ENCODE measurements around the gene HSPA4L. TPM values are rescaled to one million over a fixed set of nuclear protein-coding genes. Genes with fewer than 3 reads are reported as not detected.

The HSPA4L gene
- total and polyA plus RNA-seq, 2 donors from 2014 or later, result 8.8 to 13.5 TPM

- H3K27ac ChIP-seq (ENCODE audit: low read depth in 2 of 2, low read length in 2 of 2), result no peak overlapping the region
- no peak overlapping the region for H3K4me3 ChIP-seq (ENCODE audit: low read length in 3 of 3)
- no peaks in the 10 kb centered on the region for H3K4me1 ChIP-seq (ENCODE audit: control insufficient read depth in 2 of 3, insufficient read depth in 2 of 3, low read depth in 1 of 3, low read length in 3 of 3)
- FAIRE-seq (no peak), DNase-seq (no peak)
- no peaks in the 10 kb centered on the region for H3K9me3 ChIP-seq (ENCODE audit: control insufficient read depth in 2 of 3, insufficient read depth in 1 of 3, low read length in 3 of 3)
- peaks cover 0 to 17% (median 2%) of the 10 kb centered on the region in 3 donors for H3K36me3 ChIP-seq (ENCODE audit: control insufficient read depth in 2 of 3, insufficient read depth in 3 of 3, low read length in 3 of 3)
- H3K27me3 ChIP-seq (ENCODE audit: control insufficient read depth, insufficient read depth, low read length), result no peaks in the 10 kb centered on the region
- no peak overlapping the region for H3K9ac ChIP-seq (ENCODE audit: low read length in 3 of 3)
- TF ChIP-seq CTCF (IDR thresholded peaks at IDR 0.05; ENCODE audit: borderline replicate concordance, extremely low read depth, insufficient read depth), result no peak
- intact Hi-C loops (cut with DNase I), result no loop called here
These were observed 40.3 kb downstream of the HSPA4L start for GRCh38 chr4:127822430-127822829.

GRCh38 chr4:127828121-127828520 is 46.0 kb downstream of the HSPA4L start:
- Histone ChIP-seq H3K9ac (ENCODE audit: low read length in 3 of 3) (no peak overlapping the region), H3K27me3 (ENCODE audit: control insufficient read depth, insufficient read depth, low read length) (no peaks in the 10 kb centered on the region), H3K4me3 (ENCODE audit: low read length in 3 of 3) (no peak overlapping the region), H3K4me1 (ENCODE audit: control insufficient read depth in 2 of 3, insufficient read depth in 2 of 3, low read depth in 1 of 3, low read length in 3 of 3) (no peaks in the 10 kb centered on the region), H3K27ac (ENCODE audit: low read depth in 2 of 2, low read length in 2 of 2) (no peak overlapping the region), H3K9me3 (ENCODE audit: control insufficient read depth in 2 of 3, insufficient read depth in 1 of 3, low read length in 3 of 3) (no peaks in the 10 kb centered on the region), H3K36me3 (ENCODE audit: control insufficient read depth in 2 of 3, insufficient read depth in 3 of 3, low read length in 3 of 3) (peaks cover 0 to 19% (median 2%) of the 10 kb centered on the region in 3 donors)
- intact Hi-C loops (cut with DNase I), result no loop called here
- no peak for TF ChIP-seq CTCF (IDR thresholded peaks at IDR 0.05; ENCODE audit: borderline replicate concordance, extremely low read depth, insufficient read depth)
- DNase-seq (no peak), FAIRE-seq (no peak)

- no peak for DNase-seq
- Histone ChIP-seq H3K9me3 (ENCODE audit: control insufficient read depth in 2 of 3, insufficient read depth in 1 of 3, low read length in 3 of 3) (no peaks in the 10 kb centered on the region), H3K36me3 (ENCODE audit: control insufficient read depth in 2 of 3, insufficient read depth in 3 of 3, low read length in 3 of 3) (peaks cover 0 to 13% (median 0%) of the 10 kb centered on the region in 3 donors), H3K27ac (ENCODE audit: low read depth in 2 of 2, low read length in 2 of 2) (no peak overlapping the region), H3K4me1 (ENCODE audit: control insufficient read depth in 2 of 3, insufficient read depth in 2 of 3, low read depth in 1 of 3, low read length in 3 of 3) (no peaks in the 10 kb centered on the region), H3K9ac (ENCODE audit: low read length in 3 of 3) (no peak overlapping the region), H3K27me3 (ENCODE audit: control insufficient read depth, insufficient read depth, low read length) (no peaks in the 10 kb centered on the region), H3K4me3 (ENCODE audit: low read length in 3 of 3) (no peak overlapping the region)
- no peak for FAIRE-seq
- no peak for TF ChIP-seq CTCF (IDR thresholded peaks at IDR 0.05; ENCODE audit: borderline replicate concordance, extremely low read depth, insufficient read depth)
- intact Hi-C loops (cut with DNase I), result no loop called here
These were observed 46.9 kb downstream of the HSPA4L start for GRCh38 chr4:127829014-127829413.

GRCh38 chr4:127832585-127832984 is 50.5 kb downstream of the HSPA4L start:
- Histone ChIP-seq H3K4me1 (ENCODE audit: control insufficient read depth in 2 of 3, insufficient read depth in 2 of 3, low read depth in 1 of 3, low read length in 3 of 3) (no peaks in the 10 kb centered on the region), H3K9me3 (ENCODE audit: control insufficient read depth in 2 of 3, insufficient read depth in 1 of 3, low read length in 3 of 3) (no peaks in the 10 kb centered on the region), H3K27me3 (ENCODE audit: control insufficient read depth, insufficient read depth, low read length) (no peaks in the 10 kb centered on the region), H3K4me3 (ENCODE audit: low read length in 3 of 3) (no peak overlapping the region), H3K9ac (ENCODE audit: low read length in 3 of 3) (no peak overlapping the region), H3K27ac (ENCODE audit: low read depth in 2 of 2, low read length in 2 of 2) (no peak overlapping the region), H3K36me3 (ENCODE audit: control insufficient read depth in 2 of 3, insufficient read depth in 3 of 3, low read length in 3 of 3) (peaks cover 0 to 14% (median 0%) of the 10 kb centered on the region in 3 donors)
- no peak for DNase-seq
- no peak for FAIRE-seq
- intact Hi-C loops (cut with DNase I), result no loop called here
- no peak for TF ChIP-seq CTCF (IDR thresholded peaks at IDR 0.05; ENCODE audit: borderline replicate concordance, extremely low read depth, insufficient read depth)
